Bronchial smooth muscle cell (primary cell): ENCODE measurements around the gene GATC. TPM values are rescaled to one million over a fixed set of nuclear protein-coding genes. Genes with fewer than 3 reads are reported as not detected.

Source experiments
- total RNA-seq: library from RNA; depleted of rRNA; stranded (reverse); fragments of >200 nt; gene quantifications from 2 replicates; pipeline ENCODE4 v1.2.1, GENCODE V29; 2014

The GATC gene, protein sequence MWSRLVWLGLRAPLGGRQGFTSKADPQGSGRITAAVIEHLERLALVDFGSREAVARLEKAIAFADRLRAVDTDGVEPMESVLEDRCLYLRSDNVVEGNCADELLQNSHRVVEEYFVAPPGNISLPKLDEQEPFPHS
- 12.2 and 13.6 TPM in 2 replicates for total RNA-seq

DNA sequence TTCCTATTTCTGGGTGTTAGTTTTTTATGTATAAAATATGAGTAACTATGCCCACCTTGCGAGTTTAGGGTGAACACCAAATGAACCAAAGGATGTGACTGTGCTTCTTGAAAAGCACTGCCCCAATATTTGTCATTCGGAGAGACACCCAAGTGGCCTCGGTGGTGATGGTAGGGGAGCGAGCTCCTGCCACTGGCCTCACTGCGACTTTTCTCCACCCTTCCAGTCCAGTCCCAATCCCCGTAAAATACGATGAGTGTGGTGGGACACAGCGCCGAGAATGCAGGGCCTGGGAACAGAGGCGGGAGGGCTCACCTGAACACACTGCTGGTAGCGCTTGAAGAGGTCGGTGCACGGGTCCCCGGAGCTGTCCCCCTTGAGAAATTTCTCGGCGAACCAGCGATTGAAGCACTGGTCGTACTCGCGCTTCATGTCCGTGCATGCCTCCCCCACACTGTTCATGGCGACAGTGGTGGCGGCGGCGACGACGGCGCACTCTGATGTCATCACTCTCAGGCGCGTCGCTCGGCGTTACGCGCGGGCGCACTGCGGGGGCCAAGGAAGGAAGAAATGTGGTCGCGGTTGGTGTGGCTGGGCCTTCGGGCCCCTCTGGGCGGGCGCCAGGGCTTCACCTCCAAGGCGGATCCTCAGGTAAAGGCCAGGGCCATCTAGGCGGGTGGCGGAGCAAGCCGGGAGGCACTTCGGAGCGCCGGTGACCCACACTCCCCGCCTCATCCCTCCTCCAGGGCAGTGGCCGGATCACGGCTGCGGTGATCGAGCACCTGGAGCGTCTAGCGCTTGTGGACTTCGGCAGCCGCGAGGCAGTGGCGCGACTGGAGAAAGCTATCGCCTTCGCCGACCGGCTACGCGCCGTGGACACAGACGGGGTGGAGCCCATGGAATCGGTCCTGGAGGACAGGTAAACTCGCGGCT, at the start of gene GATC, which contains the start of gene TRIAP1:
TSS of gene GATC (plus strand) at position 534 of the 933 bp plus-strand sequence. CDS start at position 571, 37 bp downstream.
TSS of gene TRIAP1 (minus strand) at position 474 of the 933 bp plus-strand sequence. CDS start at position 462, 12 bp downstream.

DNA sequence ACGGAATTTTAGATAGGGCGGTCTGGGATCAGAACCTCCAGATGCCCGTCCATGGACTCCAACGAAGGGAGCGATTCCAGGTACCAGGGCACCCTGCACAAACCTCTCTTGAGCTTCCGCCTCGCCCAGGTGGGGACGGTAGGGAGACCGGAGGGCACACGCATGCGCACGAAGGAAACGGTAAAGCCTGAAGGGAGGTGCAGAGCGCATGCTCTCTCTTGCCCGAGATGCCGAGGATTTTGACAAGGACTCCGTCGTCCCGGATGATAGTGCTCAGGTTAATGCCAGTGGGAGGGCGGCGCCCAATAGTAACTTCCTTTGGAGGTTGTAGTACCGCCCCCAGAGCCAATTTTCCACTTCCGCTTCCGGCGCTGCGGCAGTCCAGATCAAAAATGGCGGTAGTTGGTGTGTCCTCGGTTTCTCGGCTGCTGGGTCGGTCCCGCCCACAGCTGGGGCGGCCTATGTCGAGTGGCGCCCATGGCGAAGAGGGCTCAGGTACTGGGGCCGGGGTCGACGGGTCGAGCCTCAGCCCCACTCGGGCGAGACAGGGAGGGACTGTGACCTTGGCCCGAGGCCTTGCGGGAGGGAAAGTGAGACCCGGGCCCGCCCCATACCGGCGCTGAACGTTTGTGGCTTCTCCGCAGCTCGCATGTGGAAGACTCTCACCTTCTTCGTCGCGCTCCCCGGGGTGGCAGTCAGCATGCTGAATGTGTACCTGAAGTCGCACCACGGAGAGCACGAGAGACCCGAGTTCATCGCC, 8.3 kb upstream of the GATC start, which contains the start of gene COX6A1:
TSS of gene COX6A1 (plus strand) at position 379 of the 760 bp plus-strand sequence. CDS start at position 393, 14 bp downstream.

DNA sequence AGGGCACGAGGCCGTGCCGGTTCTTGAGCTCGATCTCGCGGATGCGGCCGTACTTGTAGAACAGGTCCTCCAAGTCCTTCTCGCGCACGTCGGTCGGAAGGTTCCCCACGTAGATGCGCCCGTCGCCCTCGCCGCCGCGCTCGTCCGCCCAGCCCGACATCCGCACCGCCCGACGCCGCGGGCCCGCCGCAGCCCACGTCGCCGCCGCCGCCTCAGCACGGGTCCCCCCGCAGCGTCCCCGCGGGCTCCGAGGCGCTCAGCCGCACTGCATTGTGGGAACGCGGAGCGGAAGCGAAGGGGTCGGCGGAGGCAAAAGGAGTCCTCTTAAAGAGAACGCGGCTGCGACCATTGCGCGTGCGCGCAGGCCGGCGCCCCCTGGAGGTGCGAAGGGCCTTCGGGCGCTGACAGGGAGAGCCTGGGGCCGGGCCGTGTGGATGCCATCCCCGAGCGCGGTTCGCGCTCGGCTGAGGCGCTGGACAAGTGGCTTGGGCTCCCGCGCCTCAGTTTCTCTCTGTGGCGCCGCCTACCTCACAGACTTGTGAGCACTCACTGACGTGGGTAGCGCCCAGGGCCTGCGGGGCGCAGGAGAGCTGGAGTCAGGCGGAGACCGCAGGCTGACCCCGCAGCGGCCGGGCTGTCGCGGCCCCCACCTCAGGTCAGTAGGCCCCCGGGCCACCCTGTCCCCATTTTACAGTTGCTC, 23.4 kb downstream of the GATC start, which contains the start of gene SRSF9:
TSS of gene SRSF9 (minus strand) at position 299 of the 700 bp plus-strand sequence. CDS start at position 160, 139 bp downstream.

DNA sequence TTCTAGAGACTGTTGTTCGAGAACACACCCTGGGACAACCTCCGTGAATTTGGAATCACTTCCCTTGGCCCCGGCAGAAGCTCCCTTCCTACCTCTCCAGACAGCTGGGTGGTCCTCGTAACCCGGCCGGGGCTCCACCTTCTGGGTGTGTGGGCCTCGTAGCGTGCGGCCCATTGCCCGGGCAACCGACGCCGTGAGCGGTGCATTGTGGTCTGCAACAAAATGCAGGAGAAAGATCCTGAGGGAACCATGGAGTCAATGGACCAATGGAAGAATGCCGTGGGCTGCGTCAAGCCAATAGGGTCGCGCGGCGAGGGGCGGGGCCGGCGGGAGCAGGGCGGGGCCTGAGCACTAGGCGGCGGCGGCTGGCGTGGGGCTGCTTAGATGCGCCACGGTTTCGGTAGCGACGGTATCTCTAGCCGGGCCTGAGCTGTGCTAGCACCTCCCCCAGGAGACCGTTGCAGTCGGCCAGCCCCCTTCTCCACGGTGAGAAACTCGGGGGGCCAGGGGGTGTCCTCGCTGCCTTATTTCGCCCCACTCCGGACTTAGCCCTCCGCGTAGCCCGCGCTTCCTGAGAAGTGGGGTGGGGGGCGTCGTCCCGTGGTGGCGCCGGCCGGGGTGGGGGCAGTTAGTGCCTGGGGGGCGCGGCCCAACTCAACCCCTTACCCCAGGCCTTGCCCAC, 49.6 kb downstream of the GATC start, which contains the start of gene DYNLL1:
TSS of gene DYNLL1 (plus strand) at position 383 of the 682 bp plus-strand sequence. CDS start 309 bp downstream, outside the sequence.

Other genes starting within 250 kb of the GATC start
- gene RPLP0, start 245.3 kb upstream of the GATC start, total RNA-seq = 3,592 and 5,815 TPM in 2 replicates
- 13.7 and 22.9 TPM in 2 replicates for gene PXN, start 180.7 kb upstream of the GATC start, total RNA-seq
- 755 and 2,327 TPM in 2 replicates for gene RNU4-2, start 154.5 kb upstream of the GATC start, total RNA-seq
- gene RNU4-1, start 153.2 kb upstream of the GATC start, total RNA-seq = 503 and 1,049 TPM in 2 replicates
- 2.6 and 2.7 TPM in 2 replicates for gene SIRT4, start 144.1 kb upstream of the GATC start, total RNA-seq
- gene PLA2G1B, start 118.7 kb upstream of the GATC start, total RNA-seq = 0.17 TPM in 1 of 2 replicates, not detected in the other
- gene MSI1, start 77.3 kb upstream of the GATC start, total RNA-seq = under 0.01 TPM in 1 of 2 replicates, not detected in the other
- gene COX6A1, start 8.3 kb upstream of the GATC start, total RNA-seq = 754 and 795 TPM in 2 replicates
- 21.0 and 32.2 TPM in 2 replicates for gene TRIAP1, start 60 bp upstream of the GATC start, total RNA-seq
- gene SRSF9, start 23.3 kb downstream of the GATC start, total RNA-seq = 185 and 240 TPM in 2 replicates
- 252 and 406 TPM in 2 replicates for gene DYNLL1, start 49.7 kb downstream of the GATC start, total RNA-seq
- 30.6 and 47.5 TPM in 2 replicates for gene COQ5, start 82.7 kb downstream of the GATC start, total RNA-seq
- gene RNF10, start 87.9 kb downstream of the GATC start, total RNA-seq = 99.9 and 120 TPM in 2 replicates
- 43.2 and 61.9 TPM in 2 replicates for gene POP5, start 135.0 kb downstream of the GATC start, total RNA-seq
- 0.16 and 0.17 TPM in 2 replicates for gene CABP1, start 194.2 kb downstream of the GATC start, total RNA-seq
- 107 and 122 TPM in 2 replicates for gene MLEC, start 240.7 kb downstream of the GATC start, total RNA-seq